HG03565 (cell line): Measurements from ENCODE around the gene STAM.
"Not testable (repeated sequence)": the region's sequence is repeated elsewhere in the genome, so short reads cannot be mapped to it uniquely, and the experiment has no call there.

Source experiments
- ATAC-seq: cut with Tn5 transposase; IDR thresholded peaks from one replicate; pipeline ENCODE4 v1.9.1; 2021; ENCODE audit warnings: mild to moderate bottlenecking, moderate library complexity; ENCODE audit not compliant: unreplicated experiment

The STAM gene

DNA sequence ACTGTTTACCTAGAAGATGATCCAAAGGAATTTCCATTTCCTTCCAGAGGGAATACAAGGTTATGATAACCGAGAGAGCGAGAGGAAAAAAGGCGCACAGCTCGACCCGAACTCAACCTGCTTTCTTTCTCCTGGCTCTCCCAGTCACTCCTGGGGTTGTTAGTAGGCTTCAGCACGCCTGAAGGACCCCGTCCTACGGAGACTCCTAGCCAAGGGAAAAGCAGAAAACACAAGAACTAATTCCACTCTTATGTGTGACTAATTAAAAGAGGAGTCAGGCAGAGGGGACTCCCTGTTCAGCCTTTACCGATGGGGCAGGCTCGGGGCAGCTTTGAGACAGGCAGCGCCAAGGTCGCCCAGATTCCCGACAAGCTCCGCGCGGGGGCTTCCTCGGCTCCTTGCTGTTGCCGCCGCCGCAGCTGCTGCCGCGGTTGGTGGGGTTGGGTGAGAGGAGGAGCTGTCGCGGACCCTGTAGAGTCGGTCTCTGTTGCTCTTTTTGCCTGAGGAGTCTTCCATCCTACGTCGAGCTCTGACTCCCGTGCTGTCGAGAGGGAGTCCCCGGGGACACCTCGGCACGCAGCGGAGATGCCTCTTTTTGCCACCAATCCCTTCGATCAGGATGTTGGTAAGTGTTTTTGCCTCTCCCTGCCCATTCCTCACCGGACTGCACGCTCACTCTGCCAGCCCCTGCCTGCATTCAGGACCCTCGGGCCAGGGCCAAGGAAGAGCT lies at the start of gene STAM:
TSS of gene STAM (plus strand) at position 397 of the 730 bp plus-strand sequence. CDS start at position 586, 189 bp downstream.
- ATAC-seq: peak; percentile 72

DNA sequence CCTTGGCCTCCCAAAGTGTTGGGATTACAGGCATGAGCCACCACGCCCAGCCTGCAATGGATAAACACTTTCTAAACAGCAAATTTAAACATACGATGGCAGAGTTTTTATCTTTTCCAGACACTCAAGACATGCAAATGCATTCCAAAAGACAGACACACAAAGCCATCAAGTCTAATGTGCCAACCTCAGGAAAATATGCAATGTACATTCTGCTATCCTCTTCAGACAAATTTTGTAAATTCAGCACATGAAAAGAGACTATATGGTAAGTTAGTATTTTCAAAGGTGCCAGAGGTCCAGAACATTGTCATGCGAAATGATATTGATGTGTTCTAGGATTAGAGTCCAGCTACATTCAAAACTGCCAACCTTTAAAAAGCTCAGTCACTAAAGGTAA lies 46.6 kb upstream of the STAM start:
- no peak for ATAC-seq

DNA sequence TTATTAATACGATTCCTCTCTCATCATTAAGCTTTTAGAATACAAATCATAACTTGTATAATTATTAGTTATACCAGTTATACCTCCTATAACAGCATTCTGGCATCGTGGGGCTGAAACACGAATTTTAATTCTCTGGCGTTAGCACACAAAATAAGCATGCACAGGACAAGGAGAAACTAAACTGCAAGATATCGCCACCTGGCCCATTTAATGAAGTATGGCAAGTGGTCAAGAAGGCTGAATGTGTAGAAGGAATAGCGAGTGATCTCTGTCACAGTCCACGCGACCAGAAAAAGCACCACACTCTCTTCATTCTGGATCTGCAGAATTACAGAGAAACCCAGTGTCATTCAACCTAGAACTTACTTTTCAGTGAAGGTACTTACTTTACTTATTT lies 44.9 kb upstream of the STAM start:
- ATAC-seq: no peak

DNA sequence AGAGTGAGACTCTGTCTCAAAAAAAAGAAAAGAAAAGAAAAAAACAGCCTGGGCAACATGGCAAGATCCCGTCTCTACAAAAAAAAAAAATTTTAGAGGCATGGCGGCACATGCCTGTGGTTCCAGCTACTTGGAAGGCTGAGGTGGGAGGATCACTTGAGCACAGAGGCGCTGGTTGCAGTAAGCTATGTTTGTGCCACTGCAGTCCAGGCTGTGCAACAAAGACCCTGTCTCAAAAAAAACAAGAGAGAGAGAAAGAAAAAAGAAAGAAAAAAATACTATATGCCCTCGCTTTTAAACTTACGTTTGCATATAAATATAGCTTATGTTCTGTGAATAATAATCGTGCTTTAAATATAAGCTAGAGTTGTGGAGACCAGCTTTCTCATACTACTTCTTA lies 38.0 kb upstream of the STAM start:
- ATAC-seq: no peak

DNA sequence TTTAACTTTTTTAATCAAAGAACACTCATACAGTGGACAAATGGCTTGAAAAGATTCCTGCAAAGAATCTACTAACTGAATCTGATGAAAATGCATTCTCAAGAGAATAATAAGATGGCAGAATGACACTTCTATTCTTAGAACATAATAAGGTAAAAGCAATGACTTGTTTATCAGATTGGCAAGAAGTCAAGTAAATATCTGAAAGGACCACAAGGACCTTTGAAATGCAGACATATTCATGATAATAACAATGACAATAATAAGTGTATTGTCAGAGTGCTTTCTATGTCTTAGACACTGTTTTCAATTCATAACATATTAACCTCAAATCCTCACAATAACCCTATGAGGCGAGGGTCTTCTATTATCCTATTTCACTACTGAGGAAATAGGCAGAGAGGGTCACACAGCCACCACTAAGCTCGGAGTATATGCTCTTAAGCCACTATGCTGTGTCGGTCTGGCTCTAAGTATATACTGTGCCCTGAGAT lies 37.4 kb upstream of the STAM start:
- ATAC-seq: no peak

DNA sequence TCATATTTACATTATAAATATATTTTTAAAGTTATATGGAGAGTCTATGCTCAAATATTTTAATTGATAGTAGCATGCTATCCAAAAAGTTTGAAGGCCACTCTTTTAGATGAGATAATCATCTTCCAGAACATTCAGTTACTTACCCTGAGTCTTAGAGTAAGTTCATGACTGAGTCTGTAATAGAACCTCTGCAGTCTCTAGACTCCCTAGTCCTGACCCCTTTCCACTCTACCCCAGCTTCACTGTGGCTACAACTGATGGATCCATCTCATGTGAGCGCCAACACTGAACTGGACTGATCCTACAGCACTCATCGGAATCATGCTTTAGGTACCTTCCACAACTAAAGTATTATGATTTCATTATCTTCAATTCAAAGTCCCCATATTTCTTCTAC lies 36.9 kb upstream of the STAM start:
- no peak for ATAC-seq

DNA sequence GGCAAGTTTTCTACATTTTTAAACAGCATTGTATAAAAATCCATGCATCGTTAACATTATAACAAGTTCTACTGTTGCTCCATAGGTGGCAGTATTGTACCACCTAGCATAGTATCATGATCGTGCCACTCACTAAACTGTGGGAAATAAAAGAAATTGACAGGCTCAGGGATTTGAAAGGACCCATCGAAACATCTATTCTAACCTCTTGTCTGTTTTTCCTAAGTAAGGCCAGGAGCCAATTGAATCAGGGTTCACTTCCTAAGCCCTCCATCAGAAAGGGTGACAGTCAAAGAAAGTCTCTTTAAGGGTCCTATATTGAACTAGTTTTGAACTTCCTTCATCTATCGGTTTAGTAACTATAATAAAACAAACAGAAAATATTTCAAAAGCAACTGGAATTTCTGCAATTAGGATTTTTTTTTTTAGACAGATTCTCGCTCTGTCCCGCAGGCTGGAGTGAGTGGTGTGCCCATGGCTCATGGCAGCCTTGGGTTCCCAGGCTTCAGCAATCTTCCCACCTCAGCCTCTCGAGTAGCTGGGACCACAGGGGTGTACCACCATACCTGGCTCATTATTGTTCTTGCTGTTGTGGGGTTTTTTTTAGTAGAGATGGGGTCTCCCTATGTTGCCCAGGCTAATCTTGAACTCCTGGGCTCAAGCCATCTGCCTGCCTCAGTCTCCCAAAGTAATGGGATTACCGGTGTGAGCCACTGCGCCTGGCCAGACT lies 36.2 kb upstream of the STAM start:
- ATAC-seq: peak; percentile 73

DNA sequence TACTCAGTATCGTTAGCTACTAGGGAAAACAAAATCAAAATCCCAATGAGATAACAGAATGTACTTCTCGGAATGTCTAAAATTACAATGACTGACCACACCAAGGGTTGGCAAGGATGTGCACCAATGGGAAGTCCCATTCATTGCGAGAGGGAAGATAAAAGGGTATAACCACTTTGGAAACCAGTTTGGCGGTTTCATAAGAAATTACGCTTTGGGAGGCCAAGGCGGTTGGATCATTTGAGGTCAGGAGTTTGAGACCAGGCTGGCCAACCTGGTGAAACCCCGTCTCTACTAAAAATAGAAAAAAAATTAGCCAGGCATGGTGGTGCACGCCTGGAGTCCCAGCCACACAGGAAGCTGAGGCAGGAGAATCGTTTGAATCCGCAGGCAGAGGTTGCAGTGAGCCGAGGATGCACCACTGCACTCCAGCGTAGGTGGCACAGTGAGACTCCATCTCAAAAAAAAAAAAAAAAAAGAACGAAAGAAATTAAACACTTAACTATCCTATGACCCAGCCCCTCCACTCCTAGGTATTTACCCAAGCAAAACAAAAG lies 34.4 kb upstream of the STAM start:
- ATAC-seq: no peak

DNA sequence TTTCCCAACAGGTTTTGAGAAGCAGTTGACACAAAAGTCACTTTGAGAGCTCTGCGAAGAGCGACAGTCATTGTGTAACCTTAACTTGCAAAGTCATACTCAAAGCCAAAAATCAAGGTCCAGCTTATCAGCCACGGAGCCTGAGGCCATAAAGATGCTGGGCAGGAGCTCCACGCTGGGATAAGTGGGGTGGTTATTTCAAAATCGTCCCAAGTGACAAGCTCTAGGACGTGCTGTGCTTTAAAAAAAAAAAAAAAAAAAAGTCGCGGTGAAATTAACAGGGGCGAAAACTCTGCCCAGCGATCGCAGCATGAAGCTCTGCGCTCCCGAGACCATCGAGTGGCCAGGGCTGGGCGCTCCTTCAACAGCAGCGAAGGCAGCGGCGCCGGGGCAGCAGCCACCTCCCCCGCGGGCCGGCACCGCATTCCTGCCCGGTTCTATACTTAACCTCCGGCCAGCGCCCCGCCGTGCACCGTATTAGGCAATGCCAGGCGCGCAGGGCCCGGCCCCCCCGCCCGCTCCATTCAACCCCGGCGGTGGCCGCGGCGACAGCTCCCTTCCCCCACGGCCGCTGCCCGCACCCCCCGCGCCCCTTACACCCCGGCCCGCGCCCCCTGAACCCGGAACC lies 27.4 kb upstream of the STAM start:
- ATAC-seq: peak; percentile 19

DNA sequence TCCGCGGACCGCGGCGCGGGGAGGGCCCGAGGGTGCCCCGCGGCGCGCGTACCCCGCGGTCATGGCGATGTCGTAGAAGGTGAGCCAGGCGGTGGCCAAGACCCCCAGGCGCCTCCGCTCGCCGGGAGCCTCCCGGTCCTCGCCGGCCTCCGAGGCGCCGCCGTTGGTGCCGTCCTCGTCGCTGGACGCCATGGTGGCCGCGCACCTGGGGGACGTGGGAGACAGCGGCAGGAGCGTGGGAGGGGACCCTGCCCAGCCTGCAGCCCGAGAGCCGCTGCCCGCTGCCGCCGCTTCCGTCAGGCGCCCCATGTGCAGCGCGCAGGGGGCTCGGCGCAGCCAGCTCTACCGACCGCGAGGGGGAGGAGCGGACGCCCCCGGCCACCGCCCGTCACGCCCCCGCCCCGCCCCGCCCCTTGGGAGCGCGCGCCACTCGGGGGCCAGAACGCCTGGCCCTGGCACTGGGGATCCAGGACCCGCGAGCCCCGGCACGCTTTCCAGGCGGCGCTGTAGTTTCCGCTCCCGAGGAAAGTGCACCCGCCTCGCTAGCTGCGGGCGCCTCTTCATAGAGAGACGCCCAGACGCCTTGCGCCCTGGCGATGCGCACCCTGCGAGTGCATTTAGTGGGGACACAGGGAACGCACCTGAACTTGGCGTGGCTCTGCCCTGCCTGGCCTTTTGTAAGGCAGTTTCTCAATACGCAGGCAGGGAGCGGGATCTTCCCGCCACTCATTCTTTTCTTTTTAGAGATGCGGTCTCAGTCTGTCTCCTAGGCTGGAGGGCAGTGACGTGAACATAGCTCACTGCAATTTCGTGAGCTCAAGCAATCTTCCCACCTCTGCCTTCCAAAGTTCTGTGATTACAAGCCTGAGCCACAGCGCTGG lies 26.7 kb upstream of the STAM start, which contains the start of gene HACD1:
TSS of gene HACD1 (minus strand) at position 344 of the 881 bp plus-strand sequence. CDS start at position 309, 35 bp downstream.
- peak; percentile 47 for ATAC-seq

DNA sequence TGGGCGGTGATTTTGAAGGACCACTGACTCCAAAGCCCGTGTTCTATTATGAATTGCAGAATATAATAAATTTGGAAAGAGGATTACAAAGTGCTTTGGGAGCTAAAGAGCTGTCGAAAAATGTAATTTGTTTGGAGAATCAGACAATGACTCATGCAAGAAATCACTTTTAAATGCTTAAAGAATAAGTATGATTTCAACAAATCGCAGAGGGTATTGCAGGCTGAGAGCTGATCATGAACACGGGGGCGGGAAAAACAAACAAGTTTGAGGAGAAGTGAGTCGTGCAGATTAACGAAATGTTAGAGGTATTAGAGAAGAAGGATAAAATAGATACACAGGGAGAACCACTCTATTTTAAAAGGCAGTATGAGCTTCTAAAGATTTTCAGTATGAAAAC lies 21.9 kb upstream of the STAM start:
- no peak for ATAC-seq

DNA sequence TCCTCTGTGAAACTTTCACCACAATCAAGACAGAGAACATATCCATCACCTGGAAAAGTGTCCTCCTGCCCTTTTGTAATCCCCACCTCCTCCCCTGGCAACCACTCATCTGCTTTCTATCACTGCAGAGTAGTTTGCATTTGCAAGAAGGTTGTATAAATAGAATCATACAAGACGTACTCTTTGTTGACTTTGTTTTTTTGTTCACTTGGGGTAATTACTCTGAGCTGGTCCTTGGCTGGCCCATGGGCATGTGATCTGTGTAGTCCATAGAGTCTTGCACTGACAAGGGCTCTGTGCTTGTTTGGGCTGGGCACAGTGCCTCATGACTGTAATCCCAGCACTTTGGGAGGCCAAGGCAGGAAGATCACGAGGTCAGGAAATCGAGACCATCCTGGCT lies 19.0 kb upstream of the STAM start:
- no peak for ATAC-seq

DNA sequence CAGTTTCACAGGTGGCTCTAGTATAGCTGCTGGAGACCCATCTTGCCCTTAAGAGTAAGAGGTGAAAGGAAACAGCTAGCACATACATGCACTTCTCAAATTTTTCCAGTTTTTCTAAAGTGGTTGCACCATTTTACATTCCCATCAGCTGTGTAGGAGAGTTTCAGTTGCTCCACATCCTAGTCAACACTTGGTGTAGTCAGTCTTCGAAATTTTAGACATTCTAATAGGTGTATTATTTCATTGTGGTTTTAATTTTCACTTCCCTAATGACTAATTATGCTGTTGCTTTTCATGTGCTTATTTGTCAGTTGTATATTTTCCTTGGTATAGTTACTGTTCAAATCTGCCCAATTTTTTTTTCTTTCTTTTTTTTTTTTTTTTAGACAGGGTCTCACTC lies 17.3 kb upstream of the STAM start:
- ATAC-seq: no peak

DNA sequence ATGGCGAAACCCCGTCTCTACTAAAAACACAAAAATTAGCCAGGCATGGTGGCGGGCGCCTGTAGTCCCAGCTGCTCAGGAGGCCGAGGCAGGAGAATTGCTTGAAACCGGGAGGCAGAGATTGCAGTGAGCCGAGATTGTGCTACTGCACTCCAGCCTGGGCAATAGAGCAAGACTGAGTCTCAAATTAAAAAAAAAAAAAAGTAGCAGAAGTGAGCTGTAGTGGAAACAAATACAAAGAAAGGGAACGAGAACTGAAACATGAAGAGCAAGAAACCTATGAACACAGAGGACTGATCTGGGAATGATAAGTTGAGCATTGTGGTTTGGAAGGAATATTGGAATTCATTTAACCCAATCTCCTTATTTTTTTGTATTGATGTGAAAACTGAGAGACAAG lies 11.4 kb upstream of the STAM start:
- not testable (repeated sequence) for ATAC-seq

DNA sequence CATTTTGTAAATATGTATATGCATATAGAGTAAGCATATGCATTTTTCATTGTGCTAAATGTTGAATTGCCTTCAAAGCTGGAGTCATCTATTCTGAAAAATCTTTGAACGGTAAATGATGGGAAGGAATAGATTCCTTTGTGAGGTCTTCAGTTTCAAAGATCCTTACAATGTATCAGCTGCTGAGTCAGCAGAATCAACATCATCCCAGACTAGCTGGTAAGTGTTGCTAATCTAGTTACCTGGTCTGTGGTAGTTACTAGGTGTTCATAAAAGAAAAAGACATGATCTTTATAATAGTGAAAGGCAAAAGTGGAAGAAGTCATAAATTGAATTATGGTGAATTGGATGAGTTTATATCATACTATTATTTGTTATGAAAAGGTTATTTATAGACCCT lies 10.6 kb upstream of the STAM start:
- ATAC-seq: no peak

DNA sequence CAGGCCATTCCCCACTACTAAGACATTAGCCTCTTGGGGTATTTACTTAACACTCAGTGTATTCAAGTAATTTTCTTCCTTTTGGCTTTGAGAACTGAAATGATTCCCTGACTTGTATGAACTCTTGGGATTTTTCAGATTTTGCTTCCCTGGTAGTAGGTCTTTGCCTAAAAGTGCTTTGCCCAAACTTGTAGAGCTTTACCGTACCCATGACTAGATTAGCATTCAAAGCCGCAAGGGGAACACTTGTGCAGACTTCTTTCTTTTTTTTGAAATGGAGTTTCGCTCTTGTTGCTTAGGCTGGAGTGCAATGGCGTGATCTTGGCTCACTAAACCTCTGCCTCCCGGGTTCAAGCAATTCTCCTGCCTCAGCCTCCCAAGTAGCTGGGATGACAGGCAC lies 6.1 kb upstream of the STAM start:
- no peak for ATAC-seq

DNA sequence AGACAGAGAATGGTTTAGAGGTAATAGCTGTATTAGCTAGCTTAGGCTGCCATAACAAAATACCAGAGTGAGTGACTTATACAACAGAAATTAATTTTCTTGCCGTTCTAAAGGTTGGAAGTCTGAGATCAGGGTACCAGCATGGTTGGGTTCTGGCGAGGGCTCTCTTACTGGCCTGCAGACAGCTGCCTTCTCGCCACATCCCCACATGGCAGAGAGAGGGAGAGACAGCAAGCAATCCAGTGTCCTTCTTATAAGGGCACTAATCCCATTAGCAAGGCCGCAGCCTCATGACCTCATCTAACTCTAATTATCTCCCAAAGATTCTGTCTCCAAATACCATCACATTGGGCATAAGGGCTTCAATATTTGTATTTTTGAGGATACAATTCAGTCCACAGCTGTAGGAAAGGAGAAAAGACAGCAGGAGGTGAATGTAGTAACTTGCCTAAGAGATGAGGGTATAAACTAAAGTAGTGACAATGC lies 3.6 kb upstream of the STAM start:
- no peak for ATAC-seq

DNA sequence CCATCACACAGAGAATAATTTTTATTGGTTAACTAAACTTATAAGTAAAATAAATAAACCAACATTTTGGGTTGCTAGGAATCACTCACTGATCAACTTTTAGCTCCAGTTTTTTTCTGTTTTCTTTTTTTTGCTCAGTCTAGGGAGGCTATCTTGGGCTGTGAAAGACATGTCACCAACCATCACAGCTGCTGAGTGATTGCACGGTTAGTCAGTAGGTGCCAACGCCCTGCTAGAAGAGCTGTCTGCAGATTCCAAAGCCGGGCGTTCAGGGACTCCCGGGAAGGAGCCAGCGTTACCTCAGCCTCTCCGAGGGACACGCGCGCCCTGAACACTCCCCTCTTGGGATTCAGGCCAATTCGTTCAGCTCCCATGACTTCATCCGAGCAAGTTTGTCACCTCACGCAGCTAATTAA lies 604 bp upstream of the STAM start:
- peak; percentile 12 for ATAC-seq

DNA sequence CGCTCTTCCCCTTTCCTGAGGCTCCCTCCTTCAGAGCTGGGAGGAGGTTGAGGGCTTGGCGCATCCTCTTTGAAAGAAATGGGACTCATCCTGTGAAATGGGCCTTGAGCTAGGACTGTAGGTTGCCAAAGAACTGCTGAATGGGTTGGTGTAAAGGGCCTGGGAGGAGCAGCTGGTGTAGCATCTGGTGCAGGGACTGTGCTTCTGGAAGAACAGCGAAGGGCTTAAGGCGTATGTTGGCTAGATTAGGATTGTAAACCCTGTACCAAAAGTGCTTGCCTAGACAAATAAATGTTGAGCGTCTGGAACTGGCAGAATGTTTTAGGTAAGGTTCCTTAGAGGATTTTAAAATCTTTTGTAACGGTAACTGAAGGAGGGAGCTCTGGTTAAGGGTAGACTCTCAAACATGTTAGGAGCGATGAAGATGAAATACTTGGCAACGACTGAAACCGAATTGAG lies 563 bp downstream of the STAM start:
- peak; percentile 13 for ATAC-seq
